ENCODE measurements around the gene PAK4. TPM values are rescaled to one million over a fixed set of nuclear protein-coding genes. Genes with fewer than 3 reads are reported as not detected.

The PAK4 gene
- total RNA-seq, 1 experiment from 2014 or later = 90.1 TPM

DNA sequence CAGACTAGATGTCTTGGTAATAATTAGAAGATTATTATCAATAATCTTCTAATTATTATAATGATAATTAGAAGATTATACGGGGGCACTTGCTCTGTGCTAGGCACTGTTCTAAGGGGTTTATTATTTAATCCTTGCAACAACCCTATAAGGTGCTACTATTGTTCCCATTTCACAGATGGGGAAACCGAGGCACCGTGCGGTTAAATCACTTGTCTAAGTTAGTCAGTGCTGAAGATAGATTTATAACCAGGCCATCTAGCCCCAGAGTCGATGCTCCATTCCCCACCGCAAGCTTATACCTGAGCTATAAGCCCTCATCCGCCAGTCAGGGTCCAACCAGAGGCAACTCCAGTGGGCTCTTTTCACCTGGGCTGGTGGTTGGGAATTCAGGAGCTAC, 43.4 kb upstream of the PAK4 start:
- Histone ChIP-seq H3K27ac (ENCODE audit: low read depth, low read length) (peak overlapping the region; percentile 28; the same call in 1 of the 2 replicates), H3K9ac (ENCODE audit: low read length) (peak overlapping the region; percentile 76), H3K9me2 (ENCODE audit: insufficient read depth) (no peaks in the 10 kb centered on the region), H3K36me3 (ENCODE audit: control insufficient read depth in 1 of 2, insufficient read depth in 2 of 2, low read length in 2 of 2) (no peaks in the 10 kb centered on the region), H3K27me3 (ENCODE audit: insufficient read depth, low read length) (no peaks in the 10 kb centered on the region), H3K4me1 (ENCODE audit: control insufficient read depth in 1 of 2, insufficient read depth in 2 of 2, low read length in 2 of 2) (peaks cover 37 to 70% of the 10 kb centered on the region in 2 experiments), H4K20me1 (ENCODE audit: insufficient read depth) (no peaks in the 10 kb centered on the region), H3K4me2 (ENCODE audit: low read length) (peak overlapping the region; percentile 92), H2AFZ (ENCODE audit: low read depth, low read length, poor library complexity, severe bottlenecking) (no peak overlapping the region), H3K4me3 (replicated peaks in 1 of 2; ENCODE audit: low read depth in 1 of 2, low read length in 2 of 2) (peak overlapping the region; percentile 61 to 85), H3K9me3 (ENCODE audit: control insufficient read depth in 1 of 2, insufficient read depth in 1 of 2, low read depth in 1 of 2, low read length in 2 of 2) (no peaks in the 10 kb centered on the region), H3K79me2 (ENCODE audit: insufficient read depth, low read length) (peaks cover 15% of the 10 kb centered on the region; the same call in 1 of the 2 replicates)
- CTCF ChIA-PET = interaction anchor here (0.6 to 1.3 kb wide), 3 partner anchors 30 to 31 kb away, joined by 3 to 5 read pairs (median 5); no protein-coding TSS in a partner anchor
- RAD21 ChIA-PET (ENCODE audit: low non-redundant PET in 1 of 2, low total read pairs in 2 of 2, uncharacterized antibody in 2 of 2, unreplicated experiment in 2 of 2) = no interaction called here
- TF ChIP-seq SIN3A (IDR thresholded peaks at IDR 0.05; ENCODE audit: low read depth) (no peak), SP1 (IDR thresholded peaks at IDR 0.05; ENCODE audit: low read depth) (no peak), SRF (IDR thresholded peaks at IDR 0.05; ENCODE audit: low read depth) (no peak), FOSL1 (IDR thresholded peaks at IDR 0.05; ENCODE audit: low read depth) (no peak), ZNF274 (IDR thresholded peaks at IDR 0.05; ENCODE audit: low read depth, low read length) (no peak)
- TF ChIP-seq, protein P1, sequence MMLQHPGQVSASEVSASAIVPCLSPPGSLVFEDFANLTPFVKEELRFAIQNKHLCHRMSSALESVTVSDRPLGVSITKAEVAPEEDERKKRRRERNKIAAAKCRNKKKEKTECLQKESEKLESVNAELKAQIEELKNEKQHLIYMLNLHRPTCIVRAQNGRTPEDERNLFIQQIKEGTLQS (IDR thresholded peaks at IDR 0.05) = no peak
- DNase-seq (ENCODE audit: low read depth, low spot score) = no peak
- intact Hi-C loops (cut with micrococcal nuclease) = no loop called here
- POLR2A ChIA-PET = interaction anchor here (0.6 kb wide), 1 partner anchor 18 kb away, joined by 8 read pairs; no protein-coding TSS in a partner anchor
- no peak for ATAC-seq
- no TSS peak for BruUV-seq (replicated peaks)

DNA sequence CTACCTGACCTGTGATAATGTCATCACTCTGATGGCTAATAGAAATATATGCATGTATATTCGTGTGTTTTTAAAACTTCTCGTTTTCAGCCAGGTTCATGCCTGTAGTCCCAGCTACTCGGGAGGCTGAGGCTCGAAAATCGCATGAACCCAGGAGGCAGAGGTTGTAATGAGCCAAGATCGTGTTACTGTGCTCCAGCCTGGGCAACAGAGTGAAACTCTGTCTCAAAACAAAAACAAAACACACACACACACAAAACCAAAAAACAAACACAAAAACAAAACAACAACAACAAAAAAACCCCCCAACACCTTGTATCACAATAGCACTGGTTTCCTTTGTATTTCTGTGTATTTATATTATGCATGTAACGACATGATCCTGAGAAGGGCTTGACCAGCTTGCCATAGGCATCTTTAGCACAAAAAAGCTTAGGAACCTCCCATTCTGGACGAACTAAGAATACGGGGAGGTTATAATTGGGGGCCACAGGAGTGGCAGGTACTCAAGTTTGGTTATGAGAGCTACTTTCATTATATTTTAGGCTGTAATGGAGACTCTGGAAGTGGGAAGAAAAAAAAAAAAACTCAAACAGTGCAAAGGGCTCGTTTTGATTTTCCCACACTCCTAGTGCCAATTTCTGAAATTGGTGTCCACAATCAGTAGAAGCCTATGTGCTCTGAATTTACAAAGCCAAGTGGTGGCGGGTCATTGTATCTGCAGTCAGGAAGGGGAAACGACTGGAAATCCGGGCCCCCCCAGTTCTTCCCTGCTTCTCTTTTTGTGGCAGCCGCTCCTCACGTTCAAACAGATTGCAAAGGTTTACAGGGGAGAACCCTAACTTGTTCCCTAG, 42.6 kb upstream of the PAK4 start:
- peak overlapping the region; percentile 70 for H2AFZ ChIP-seq (ENCODE audit: low read depth, low read length, poor library complexity, severe bottlenecking)
- no peaks in the 10 kb centered on the region for H3K9me3 ChIP-seq (ENCODE audit: control insufficient read depth in 1 of 2, insufficient read depth in 1 of 2, low read depth in 1 of 2, low read length in 2 of 2)
- H3K79me2 ChIP-seq (ENCODE audit: insufficient read depth, low read length) = peaks cover 10% of the 10 kb centered on the region; the same call in 1 of the 2 replicates
- H3K4me2 ChIP-seq (ENCODE audit: low read length) = peak overlapping the region; percentile 92
- peak overlapping the region; percentile 28 for H3K27ac ChIP-seq (ENCODE audit: low read depth, low read length)
- H3K36me3 ChIP-seq (ENCODE audit: control insufficient read depth in 1 of 2, insufficient read depth in 2 of 2, low read length in 2 of 2) = no peaks in the 10 kb centered on the region
- H3K27me3 ChIP-seq (ENCODE audit: insufficient read depth, low read length) = no peaks in the 10 kb centered on the region
- TSS peak; percentile 71 for BruUV-seq (replicated peaks)
- TF ChIP-seq, protein P2, sequence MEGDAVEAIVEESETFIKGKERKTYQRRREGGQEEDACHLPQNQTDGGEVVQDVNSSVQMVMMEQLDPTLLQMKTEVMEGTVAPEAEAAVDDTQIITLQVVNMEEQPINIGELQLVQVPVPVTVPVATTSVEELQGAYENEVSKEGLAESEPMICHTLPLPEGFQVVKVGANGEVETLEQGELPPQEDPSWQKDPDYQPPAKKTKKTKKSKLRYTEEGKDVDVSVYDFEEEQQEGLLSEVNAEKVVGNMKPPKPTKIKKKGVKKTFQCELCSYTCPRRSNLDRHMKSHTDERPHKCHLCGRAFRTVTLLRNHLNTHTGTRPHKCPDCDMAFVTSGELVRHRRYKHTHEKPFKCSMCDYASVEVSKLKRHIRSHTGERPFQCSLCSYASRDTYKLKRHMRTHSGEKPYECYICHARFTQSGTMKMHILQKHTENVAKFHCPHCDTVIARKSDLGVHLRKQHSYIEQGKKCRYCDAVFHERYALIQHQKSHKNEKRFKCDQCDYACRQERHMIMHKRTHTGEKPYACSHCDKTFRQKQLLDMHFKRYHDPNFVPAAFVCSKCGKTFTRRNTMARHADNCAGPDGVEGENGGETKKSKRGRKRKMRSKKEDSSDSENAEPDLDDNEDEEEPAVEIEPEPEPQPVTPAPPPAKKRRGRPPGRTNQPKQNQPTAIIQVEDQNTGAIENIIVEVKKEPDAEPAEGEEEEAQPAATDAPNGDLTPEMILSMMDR (IDR thresholded peaks at IDR 0.05 in 2 of 3, conservative IDR thresholded peaks at IDR 0.05 in 1 of 3; ENCODE audit: borderline replicate concordance in 1 of 3, insufficient read depth in 1 of 3, low read depth in 2 of 3, low read length in 2 of 3) = no peak
- TF ChIP-seq CEBPB (IDR thresholded peaks at IDR 0.05; ENCODE audit: low read depth) (no peak), JUND (IDR thresholded peaks at IDR 0.05) (no peak)
- no peak for DNase-seq (ENCODE audit: low read depth, low spot score)
- peaks cover 32 to 62% of the 10 kb centered on the region in 2 experiments for H3K4me1 ChIP-seq (ENCODE audit: control insufficient read depth in 1 of 2, insufficient read depth in 2 of 2, low read length in 2 of 2)
- peak overlapping the region; percentile 61 to 85 for H3K4me3 ChIP-seq (replicated peaks in 1 of 2; ENCODE audit: low read depth in 1 of 2, low read length in 2 of 2)
- intact Hi-C loops (cut with micrococcal nuclease) = no loop called here
- RAD21 ChIA-PET (ENCODE audit: low non-redundant PET in 1 of 2, low total read pairs in 2 of 2, uncharacterized antibody in 2 of 2, unreplicated experiment in 2 of 2) = interaction anchor here in 1 of 2 experiments (0.5 kb wide), 1 partner anchor 15 kb away, joined by 3 read pairs; no protein-coding TSS in a partner anchor
- CTCF ChIA-PET = interaction anchor here (0.9 to 1.3 kb wide), 3 partner anchors 9 to 31 kb away, joined by 4 to 5 read pairs (median 5); no protein-coding TSS in a partner anchor
- H3K9ac ChIP-seq (ENCODE audit: low read length) = peak overlapping the region; percentile 76
- H4K20me1 ChIP-seq (ENCODE audit: insufficient read depth) = no peaks in the 10 kb centered on the region
- ATAC-seq = no peak
- H3K9me2 ChIP-seq (ENCODE audit: insufficient read depth) = no peaks in the 10 kb centered on the region
- POLR2A ChIA-PET = interaction anchor here (0.6 to 1.6 kb wide), 2 partner anchors 9 to 18 kb away, joined by 3 to 8 read pairs; no protein-coding TSS in a partner anchor
